H1 (cell line): ENCODE results near the gene VPS18. TPM values are rescaled to one million over a fixed set of nuclear protein-coding genes. Genes with fewer than 3 reads are reported as not detected.

Experiments used
- ATF3 ChIP-seq: IDR thresholded peaks from 2 replicates; pipeline ENCODE4 v1.6.1; 2011; ENCODE audit warnings: low read depth, mild to moderate bottlenecking, low read length; ENCODE audit not compliant: insufficient read depth
- CBX5 ChIP-seq: fragments of 300-800, 300-1000 bp; sonication (generic); IDR thresholded peaks from 2 replicates; pipeline ENCODE4 v1.7.1; 2016; ENCODE audit warnings: antibody characterized with exemption, low read length, low read depth
- CHD7 ChIP-seq: fragments of 300-600 bp; sonication (generic); IDR thresholded peaks from 2 replicates; pipeline ENCODE4 v1.7.1; 2012; ENCODE audit warnings: low read length, moderate library complexity, mild to moderate bottlenecking, inconsistent platforms; ENCODE audit not compliant: insufficient replicate concordance
- JUND ChIP-seq: IDR thresholded peaks from 2 replicates; pipeline ENCODE4 v1.6.1; 2011; ENCODE audit warnings: mild to moderate bottlenecking, improper control_type of control experiment, low read length
- KDM1A ChIP-seq: fragments of 200-600, 300-600 bp; sonication (generic); IDR thresholded peaks from 2 replicates; pipeline ENCODE4 v1.7.1; 2016; ENCODE audit warnings: mild to moderate bottlenecking, low read length, borderline replicate concordance
- POLR2AphosphoS5 ChIP-seq: IDR thresholded peaks from 2 replicates; pipeline ENCODE4 v1.6.1; 2011; ENCODE audit warnings: low read depth, low read length
- RBBP5 ChIP-seq: IDR thresholded peaks from 2 replicates; pipeline ENCODE4 v1.7.1; 2012; ENCODE audit warnings: low read depth, mild to moderate bottlenecking, inconsistent platforms, low read length, moderate library complexity, borderline replicate concordance
- SIX5 ChIP-seq: IDR thresholded peaks from 2 replicates; pipeline ENCODE4 v1.6.1; 2011; ENCODE audit warnings: mild to moderate bottlenecking, low read depth, low read length
- SP2 ChIP-seq: IDR thresholded peaks from 2 replicates; pipeline ENCODE4 v1.6.1; 2012; ENCODE audit warnings: mild to moderate bottlenecking, low read length, inconsistent platforms
- TCF12 ChIP-seq: IDR thresholded peaks from 2 replicates; pipeline ENCODE4 v1.6.1; 2011; ENCODE audit warnings: low read depth, mild to moderate bottlenecking, low read length
- polyA plus RNA-seq, 7 experiments: library from polyadenylated mRNA; depleted of rRNA in 3 of 7; stranded (reverse) in 5 of 7; unstranded in 2 of 7; fragments of >200 nt in 5 of 7; fragments of 200-250 nt in 2 of 7; gene quantifications; 1 replicate in 5 of 7; 2 replicates in 1 of 7; 4 replicates in 1 of 7; pipeline versions ENCODE4 v1.2.1 to v1.2.3, GENCODE V29; 2011 to 2013; ENCODE audit warnings: missing spikeins in 2 of 7, mixed read lengths in 2 of 7
- total RNA-seq: library from RNA; stranded (reverse); fragmentation: NEBNext Ultra II Directional; extraction: Animal tissue kit (Norgen Biotek cat#: 25700); gene quantifications from 2 replicates; pipeline ENCODE4 v1.2.1, GENCODE V29; 2021

VPS18 gene
- total and polyA plus RNA-seq, 2 of the 8 experiments (the other 6 are each of a cell fraction or from before 2014, with no cell fraction given): 28.9 to 32.7 TPM

GRCh38 chr15:40929660-40930429 lies 35.6 kb downstream of the VPS18 start (continued):
- TF ChIP-seq CHD7 (no peak), POLR2AphosphoS5 (no peak), RBBP5 (peak; percentile 24; the same call in 1 of the 2 replicates), CBX5 (no peak), KDM1A (no peak), TCF12 (no peak), SP2 (no peak), SIX5 (no peak), ATF3 (no peak), JUND (no peak)
